ENCODE measurements around the gene G6PC2. TPM values are rescaled to one million over a fixed set of nuclear protein-coding genes. Genes with fewer than 3 reads are reported as not detected.
"Not testable (repeated sequence)": the region's sequence is repeated elsewhere in the genome, so short reads cannot be mapped to it uniquely, and the experiment has no call there.

G6PC2 gene, protein sequence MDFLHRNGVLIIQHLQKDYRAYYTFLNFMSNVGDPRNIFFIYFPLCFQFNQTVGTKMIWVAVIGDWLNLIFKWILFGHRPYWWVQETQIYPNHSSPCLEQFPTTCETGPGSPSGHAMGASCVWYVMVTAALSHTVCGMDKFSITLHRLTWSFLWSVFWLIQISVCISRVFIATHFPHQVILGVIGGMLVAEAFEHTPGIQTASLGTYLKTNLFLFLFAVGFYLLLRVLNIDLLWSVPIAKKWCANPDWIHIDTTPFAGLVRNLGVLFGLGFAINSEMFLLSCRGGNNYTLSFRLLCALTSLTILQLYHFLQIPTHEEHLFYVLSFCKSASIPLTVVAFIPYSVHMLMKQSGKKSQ
- total RNA-seq (2014; rRNA removed; shearing (Covaris generic)): not detected in 2 replicates

- no peak within 1 kb of the TSS for H3K4me3 ChIP-seq
- no peaks in the 10 kb centered on the region for H3K9me3 ChIP-seq (replicated peaks)
- peaks cover 7% of the 10 kb centered on the region for H3K27me3 ChIP-seq (replicated peaks)
- H3K4me1 ChIP-seq (replicated peaks): no peaks in the 10 kb centered on the region
- no peak for DNase-seq (ENCODE audit: low read depth in 1 of 2, low spot score in 2 of 2)
- H3K27ac ChIP-seq: no peak within 1 kb of the TSS
- H3K36me3 ChIP-seq: no peaks in the 10 kb centered on the region
Measured at GRCh38 chr2:168901003-168901402, at the start of gene G6PC2. G6PC2 (plus strand) TSS chr2:168901291; CDS start chr2:168901332, 41 bp downstream.

DNA sequence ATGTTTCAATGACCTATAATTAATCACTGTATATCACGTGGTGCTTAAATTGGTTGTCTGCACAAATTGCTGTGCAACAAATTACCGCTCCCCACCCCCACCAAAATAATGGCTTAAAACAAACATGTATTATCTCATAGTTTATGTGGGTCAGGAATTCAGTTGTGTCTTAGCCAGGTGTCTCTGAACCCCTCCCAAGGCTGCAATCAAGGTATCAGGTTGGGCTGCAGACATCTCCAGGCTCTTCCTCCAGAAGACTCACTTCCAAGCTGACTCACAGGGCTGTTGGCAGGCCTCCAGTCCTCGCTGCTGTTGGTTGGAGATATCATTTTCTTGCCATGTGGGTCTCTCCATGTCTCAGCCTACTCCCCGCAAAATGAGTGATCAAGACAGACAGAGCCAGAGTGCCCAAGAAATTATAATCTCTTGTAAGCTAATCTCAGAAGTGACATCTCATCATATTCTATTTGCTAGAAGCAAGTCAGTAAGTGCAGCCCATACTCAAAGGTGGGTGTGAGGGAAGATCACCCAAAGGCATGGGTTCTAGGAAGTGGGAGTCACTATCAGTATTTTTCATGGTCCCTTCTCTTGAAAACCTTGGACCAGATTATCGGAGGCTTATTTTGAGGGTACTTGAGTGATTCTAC, 49.3 kb upstream of the G6PC2 start:
- Histone ChIP-seq H3K4me1 (replicated peaks) (no peaks in the 10 kb centered on the region), H3K27ac (no peak overlapping the region), H3K4me3 (no peak overlapping the region), H3K36me3 (peaks cover 7% of the 10 kb centered on the region), H3K9me3 (replicated peaks) (no peaks in the 10 kb centered on the region), H3K27me3 (replicated peaks) (no peaks in the 10 kb centered on the region)
- DNase-seq (ENCODE audit: low read depth in 1 of 2, low spot score in 2 of 2): no peak

GRCh38 chr2:168852481-168852880, 48.6 kb upstream of the G6PC2 start:
- H3K9me3 ChIP-seq (replicated peaks): no peaks in the 10 kb centered on the region
- H3K36me3 ChIP-seq: peaks cover 9% of the 10 kb centered on the region
- DNase-seq (ENCODE audit: low read depth in 1 of 2, low spot score in 2 of 2): no peak
- H3K4me1 ChIP-seq (replicated peaks): no peaks in the 10 kb centered on the region
- no peak overlapping the region for H3K27ac ChIP-seq
- no peak overlapping the region for H3K4me3 ChIP-seq
- H3K27me3 ChIP-seq (replicated peaks): no peaks in the 10 kb centered on the region

DNA sequence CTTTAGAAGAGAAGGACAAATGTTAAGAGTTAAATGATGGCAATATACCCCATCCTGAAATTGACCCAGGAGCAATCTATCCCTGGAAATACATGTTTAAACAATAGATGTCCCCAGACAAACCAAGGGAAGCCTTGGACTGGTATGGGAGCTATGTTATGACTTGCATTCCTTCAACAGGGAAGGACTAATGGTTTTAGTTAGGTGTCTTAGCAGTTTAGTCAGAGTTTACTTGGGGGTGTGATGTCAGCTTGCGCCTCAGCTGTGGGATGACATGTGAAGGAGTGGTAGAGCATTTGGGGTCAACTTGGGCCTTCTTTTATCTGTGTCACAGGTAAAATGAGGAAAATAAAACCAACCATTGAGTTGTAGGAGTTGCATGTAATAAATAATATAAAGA, 47.6 kb upstream of the G6PC2 start:
- no peaks in the 10 kb centered on the region for H3K9me3 ChIP-seq (replicated peaks)
- peaks cover 17% of the 10 kb centered on the region for H3K36me3 ChIP-seq
- H3K4me3 ChIP-seq: no peak overlapping the region

DNA sequence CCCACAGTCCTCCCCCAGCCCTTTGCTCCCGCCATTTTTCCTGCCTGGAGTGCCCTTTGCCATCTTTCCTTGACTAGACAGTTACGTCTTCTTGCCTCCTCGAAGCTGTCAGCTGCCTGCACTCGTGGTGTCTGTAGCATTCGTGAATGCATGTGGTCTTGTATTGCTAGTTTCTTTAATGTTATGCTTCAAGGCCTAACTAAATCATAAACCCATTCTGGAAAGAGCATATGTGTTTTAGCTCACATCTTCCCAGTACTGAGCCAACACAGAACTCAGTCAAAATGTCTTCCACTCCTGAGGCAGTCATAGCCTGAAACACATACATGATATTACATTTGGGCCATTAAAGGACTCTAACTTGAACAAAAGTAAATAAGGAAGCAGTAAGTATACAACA, 46.4 kb upstream of the G6PC2 start:
- no peak for DNase-seq (ENCODE audit: low read depth in 1 of 2, low spot score in 2 of 2)
- H3K9me3 ChIP-seq (replicated peaks): no peaks in the 10 kb centered on the region

More for the DNA sequence above, 47.6 kb upstream of the G6PC2 start:
- Histone ChIP-seq H3K4me1 (replicated peaks) (no peaks in the 10 kb centered on the region), H3K27me3 (replicated peaks) (no peaks in the 10 kb centered on the region), H3K27ac (no peak overlapping the region)
- DNase-seq (ENCODE audit: low read depth in 1 of 2, low spot score in 2 of 2): no peak

DNA sequence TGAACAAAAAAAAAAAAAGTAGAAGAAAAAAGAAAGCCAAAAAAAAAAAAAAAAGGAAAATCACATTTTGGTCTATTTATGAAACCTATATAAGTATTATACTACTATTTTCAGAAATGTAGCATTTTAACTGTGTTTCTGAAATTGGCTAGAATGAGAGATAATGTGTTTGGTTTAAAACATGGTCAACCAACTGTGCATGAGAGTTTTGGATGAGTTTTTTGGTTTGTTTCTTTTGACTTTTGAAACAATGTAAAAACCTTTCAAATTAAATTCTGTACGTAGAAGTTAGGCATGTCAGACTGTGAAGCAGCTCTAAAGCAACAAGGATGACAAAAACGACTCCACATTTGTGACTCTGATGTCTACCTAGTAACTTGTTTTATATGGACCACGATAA, 45.5 kb upstream of the G6PC2 start:
- Histone ChIP-seq H3K9me3 (replicated peaks) (no peaks in the 10 kb centered on the region), H3K4me3 (no peak overlapping the region), H3K27ac (no peak overlapping the region), H3K27me3 (replicated peaks) (no peaks in the 10 kb centered on the region), H3K4me1 (replicated peaks) (no peaks in the 10 kb centered on the region), H3K36me3 (peaks cover 26% of the 10 kb centered on the region)
- DNase-seq (ENCODE audit: low read depth in 1 of 2, low spot score in 2 of 2): no peak

More for the DNA sequence above, 46.4 kb upstream of the G6PC2 start:
- peaks cover 25% of the 10 kb centered on the region for H3K36me3 ChIP-seq
- no peak overlapping the region for H3K27ac ChIP-seq
- no peak overlapping the region for H3K4me3 ChIP-seq
- H3K4me1 ChIP-seq (replicated peaks): no peaks in the 10 kb centered on the region
- no peaks in the 10 kb centered on the region for H3K27me3 ChIP-seq (replicated peaks)

GRCh38 chr2:168858146-168858545, 42.9 kb upstream of the G6PC2 start:
- H3K27me3 ChIP-seq (replicated peaks): no peaks in the 10 kb centered on the region
- DNase-seq (ENCODE audit: low read depth in 1 of 2, low spot score in 2 of 2): no peak
- no peak overlapping the region for H3K27ac ChIP-seq
- peaks cover 38% of the 10 kb centered on the region for H3K36me3 ChIP-seq
- 0 out of 2 replicates have a peak, but pooled peaks cover 3% of the 10 kb centered on the region for H3K9me3 ChIP-seq (replicated peaks)
- H3K4me3 ChIP-seq: no peak overlapping the region
- no peaks in the 10 kb centered on the region for H3K4me1 ChIP-seq (replicated peaks)

DNA sequence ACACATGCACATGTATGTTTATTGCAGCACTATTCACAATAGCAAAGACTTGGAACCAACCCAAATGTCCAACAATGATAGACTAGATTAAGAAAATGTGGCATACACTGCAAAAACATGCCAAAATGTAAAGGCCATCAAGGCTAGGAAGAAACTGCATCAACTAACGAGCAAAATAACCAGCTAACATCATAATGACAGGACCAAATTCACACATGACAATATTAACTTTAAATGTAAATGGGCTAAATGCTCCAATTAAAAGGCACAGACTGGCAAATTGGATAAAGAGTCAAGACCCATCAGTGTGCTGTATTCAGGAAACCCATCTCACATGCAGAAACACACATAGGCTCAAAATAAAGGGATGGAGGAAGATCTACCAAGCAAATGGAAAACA, 33.9 kb upstream of the G6PC2 start:
- H3K4me1 ChIP-seq (replicated peaks); H3K9me3 ChIP-seq (replicated peaks); H3K27me3 ChIP-seq (replicated peaks); H3K27ac ChIP-seq; DNase-seq (ENCODE audit: low read depth in 1 of 2, low spot score in 2 of 2); H3K4me3 ChIP-seq: not testable (repeated sequence)
- peaks cover 44% of the 10 kb centered on the region for H3K36me3 ChIP-seq

DNA sequence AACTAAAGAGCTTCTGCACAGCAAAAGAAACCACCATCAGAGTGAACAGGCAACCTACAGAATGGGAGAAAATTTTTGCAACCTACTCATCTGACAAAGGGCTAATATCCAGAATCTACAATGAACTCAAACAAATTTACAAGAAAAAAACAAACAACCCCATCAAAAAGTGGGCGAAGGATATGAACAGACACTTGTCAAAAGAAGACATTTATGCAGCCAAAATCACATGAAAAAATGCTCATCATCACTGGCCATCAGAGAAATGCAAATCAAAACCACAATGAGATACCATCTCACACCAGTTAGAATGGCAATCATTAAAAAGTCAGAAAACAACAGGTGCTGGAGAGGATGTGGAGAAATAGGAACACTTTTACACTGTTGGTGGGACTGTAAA, 30.7 kb upstream of the G6PC2 start:
- DNase-seq (ENCODE audit: low read depth in 1 of 2, low spot score in 2 of 2); H3K4me1 ChIP-seq (replicated peaks); H3K4me3 ChIP-seq; H3K27me3 ChIP-seq (replicated peaks); H3K9me3 ChIP-seq (replicated peaks); H3K27ac ChIP-seq: not testable (repeated sequence)
- H3K36me3 ChIP-seq: peaks cover 47% of the 10 kb centered on the region

- DNase-seq (ENCODE audit: low read depth in 1 of 2, low spot score in 2 of 2); H3K4me1 ChIP-seq (replicated peaks); H3K27ac ChIP-seq; H3K9me3 ChIP-seq (replicated peaks); H3K27me3 ChIP-seq (replicated peaks); H3K4me3 ChIP-seq: not testable (repeated sequence)
- peaks cover 47% of the 10 kb centered on the region for H3K36me3 ChIP-seq
Measured at GRCh38 chr2:168870824-168871223, 30.3 kb upstream of the G6PC2 start.

GRCh38 chr2:168874368-168875054, 26.6 kb upstream of the G6PC2 start:
- no peak for DNase-seq (ENCODE audit: low read depth in 1 of 2, low spot score in 2 of 2)
- H3K9me3 ChIP-seq (replicated peaks): no peaks in the 10 kb centered on the region
- H3K4me3 ChIP-seq: no peak overlapping the region
- no peaks in the 10 kb centered on the region for H3K27me3 ChIP-seq (replicated peaks)
- H3K4me1 ChIP-seq (replicated peaks): no peaks in the 10 kb centered on the region
- H3K36me3 ChIP-seq: peaks cover 51% of the 10 kb centered on the region
- no peak overlapping the region for H3K27ac ChIP-seq

GRCh38 chr2:168882163-168882562, 18.9 kb upstream of the G6PC2 start:
- not testable (repeated sequence) for DNase-seq (ENCODE audit: low read depth in 1 of 2, low spot score in 2 of 2); H3K9me3 ChIP-seq (replicated peaks); H3K27ac ChIP-seq; H3K4me3 ChIP-seq; H3K4me1 ChIP-seq (replicated peaks); H3K27me3 ChIP-seq (replicated peaks)
- H3K36me3 ChIP-seq: peaks cover 40% of the 10 kb centered on the region

DNA sequence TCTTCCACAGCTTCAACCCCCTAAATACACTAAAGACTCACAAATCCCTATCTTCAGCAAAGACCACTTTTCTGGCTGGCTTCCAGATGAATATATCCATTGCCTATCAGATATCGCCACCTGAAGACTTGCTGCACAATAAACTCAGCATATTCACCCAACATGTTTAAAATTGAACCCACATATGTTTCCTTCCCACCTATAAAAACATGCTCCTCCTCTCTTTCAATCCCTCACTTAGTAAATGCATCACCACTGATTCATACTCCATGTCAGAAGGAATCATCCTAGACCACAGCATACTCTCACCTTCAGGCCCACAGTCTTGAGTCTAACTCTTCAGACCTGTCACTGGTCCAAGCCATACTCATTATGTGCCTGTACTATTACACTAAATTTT, 16.1 kb upstream of the G6PC2 start:
- H3K27me3 ChIP-seq (replicated peaks): no peaks in the 10 kb centered on the region
- H3K27ac ChIP-seq: no peak overlapping the region
- peaks cover 5% of the 10 kb centered on the region; the same call in 1 of the 2 replicates for H3K4me1 ChIP-seq (replicated peaks)
- no peaks in the 10 kb centered on the region for H3K9me3 ChIP-seq (replicated peaks)
- H3K36me3 ChIP-seq: peaks cover 48% of the 10 kb centered on the region
- DNase-seq (ENCODE audit: low read depth in 1 of 2, low spot score in 2 of 2): no peak
- H3K4me3 ChIP-seq: no peak overlapping the region

DNA sequence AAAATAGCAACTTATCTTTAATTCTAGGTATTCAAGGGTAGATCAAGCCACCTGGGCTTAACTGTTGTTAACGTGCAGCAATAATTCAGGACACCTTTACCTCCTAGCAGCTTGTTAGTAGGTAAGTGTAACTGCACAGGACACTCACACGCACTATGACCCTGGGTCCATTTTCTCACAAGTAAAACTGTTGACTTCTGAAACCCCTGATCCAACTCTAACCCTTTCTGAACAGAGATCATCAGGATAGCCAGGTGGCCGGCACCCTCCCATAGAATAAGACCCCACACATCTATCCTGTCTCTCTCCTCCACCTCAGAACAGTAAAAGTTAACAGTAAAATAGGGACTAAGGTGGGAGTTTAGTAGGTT, 11.5 kb upstream of the G6PC2 start:
- Histone ChIP-seq H3K36me3 (peaks cover 37% of the 10 kb centered on the region), H3K4me1 (replicated peaks) (peaks cover 8% of the 10 kb centered on the region), H3K4me3 (peak overlapping the region; percentile 66), H3K27me3 (replicated peaks) (no peaks in the 10 kb centered on the region; the same call in 1 of the 2 replicates), H3K9me3 (replicated peaks) (no peaks in the 10 kb centered on the region), H3K27ac (peak overlapping the region; percentile 77)
- DNase-seq (ENCODE audit: low read depth in 1 of 2, low spot score in 2 of 2): no peak

Measured in SJSA1 (cell line).